Osteoblast (primary cell): ENCODE results near the gene IL1RL2. TPM values are rescaled to one million over a fixed set of nuclear protein-coding genes. Genes with fewer than 3 reads are reported as not detected.

Experiments used
- DNase-seq: peaks from one replicate; pipeline ENCODE4 v3.0.0; 2011; ENCODE audit warnings: low spot score, mixed read lengths; ENCODE audit not compliant: insufficient read length; ENCODE audit errors: missing footprints
- H2AFZ ChIP-seq: 2 replicates; pipeline ENCODE4 v1.6.0; 2011; ENCODE audit warnings: mild to moderate bottlenecking, low read length
- H3K27ac ChIP-seq: 2 replicates; pipeline ENCODE4 v1.5.1; 2011; ENCODE audit warnings: mild to moderate bottlenecking, low read depth, low read length, moderate library complexity
- H3K27me3 ChIP-seq: 2 replicates; pipeline ENCODE4 v1.6.0; 2012; ENCODE audit warnings: mild to moderate bottlenecking, control low read depth, inconsistent platforms, low read length, moderate library complexity; ENCODE audit not compliant: insufficient read depth
- H3K36me3 ChIP-seq: 2 replicates; pipeline ENCODE4 v1.5.1; 2011; ENCODE audit warnings: mild to moderate bottlenecking, low read length, control low read depth, moderate library complexity; ENCODE audit not compliant: insufficient read depth
- H3K4me1 ChIP-seq: 2 replicates; pipeline ENCODE4 v1.5.1; 2011; ENCODE audit warnings: mild to moderate bottlenecking, low read length, control low read depth, moderate library complexity; ENCODE audit not compliant: insufficient read depth
- H3K4me2 ChIP-seq: 2 replicates; pipeline ENCODE4 v1.6.0; 2011; ENCODE audit warnings: mild to moderate bottlenecking, low read length; ENCODE audit not compliant: insufficient read depth
- H3K4me3 ChIP-seq: fragments of 200-600 bp; sonication (generic); 3 replicates; pipeline ENCODE4 v1.5.1; 2012; ENCODE audit warnings: mild to moderate bottlenecking, low read length, inconsistent platforms; ENCODE audit not compliant: insufficient read depth
- H3K79me2 ChIP-seq: 2 replicates; pipeline ENCODE4 v1.6.0; 2012; ENCODE audit warnings: mild to moderate bottlenecking, low read length, control low read depth, inconsistent platforms; ENCODE audit not compliant: insufficient read depth
- H3K9me3 ChIP-seq: 2 replicates; pipeline ENCODE4 v1.5.1; 2011; ENCODE audit warnings: low read depth, low read length, control low read depth
- H4K20me1 ChIP-seq: 2 replicates; pipeline ENCODE4 v1.6.0; 2012; ENCODE audit warnings: mild to moderate bottlenecking, low read length, control low read depth; ENCODE audit not compliant: insufficient read depth
- total RNA-seq: library from RNA; depleted of rRNA; stranded (reverse); fragments of >200 nt; gene quantifications from 2 replicates; pipeline ENCODE4 v1.2.3, GENCODE V29; 2012
- TF ChIP-seq, protein P1 (sequence below): IDR thresholded peaks from 2 replicates; pipeline ENCODE4 v1.5.1; 2011; ENCODE audit warnings: mild to moderate bottlenecking, low read depth, low read length, moderate library complexity; ENCODE audit errors: extremely low read depth

The IL1RL2 gene
- total RNA-seq, 1 donor = 0.72 TPM

DNA sequence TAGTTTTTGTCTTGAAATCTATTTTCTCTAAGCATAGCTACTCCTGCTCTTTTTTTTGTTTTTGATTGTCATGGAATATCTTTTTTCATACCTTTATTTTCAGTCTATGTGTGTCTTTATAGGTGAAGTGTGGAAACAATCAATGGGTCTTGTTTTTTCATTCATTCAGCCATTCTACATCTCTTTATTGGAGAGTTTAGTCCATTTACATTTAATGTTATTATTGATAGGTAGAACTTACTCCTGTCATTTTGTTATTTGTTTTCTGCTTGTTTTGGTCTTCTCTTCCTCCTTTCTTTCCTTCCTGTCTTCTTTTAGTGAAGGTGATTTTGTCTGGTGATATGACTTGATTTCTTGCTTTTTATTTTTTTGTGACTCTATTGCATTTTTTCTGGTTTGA, 17.8 kb downstream of the IL1RL2 start:
- TF ChIP-seq, protein P1, sequence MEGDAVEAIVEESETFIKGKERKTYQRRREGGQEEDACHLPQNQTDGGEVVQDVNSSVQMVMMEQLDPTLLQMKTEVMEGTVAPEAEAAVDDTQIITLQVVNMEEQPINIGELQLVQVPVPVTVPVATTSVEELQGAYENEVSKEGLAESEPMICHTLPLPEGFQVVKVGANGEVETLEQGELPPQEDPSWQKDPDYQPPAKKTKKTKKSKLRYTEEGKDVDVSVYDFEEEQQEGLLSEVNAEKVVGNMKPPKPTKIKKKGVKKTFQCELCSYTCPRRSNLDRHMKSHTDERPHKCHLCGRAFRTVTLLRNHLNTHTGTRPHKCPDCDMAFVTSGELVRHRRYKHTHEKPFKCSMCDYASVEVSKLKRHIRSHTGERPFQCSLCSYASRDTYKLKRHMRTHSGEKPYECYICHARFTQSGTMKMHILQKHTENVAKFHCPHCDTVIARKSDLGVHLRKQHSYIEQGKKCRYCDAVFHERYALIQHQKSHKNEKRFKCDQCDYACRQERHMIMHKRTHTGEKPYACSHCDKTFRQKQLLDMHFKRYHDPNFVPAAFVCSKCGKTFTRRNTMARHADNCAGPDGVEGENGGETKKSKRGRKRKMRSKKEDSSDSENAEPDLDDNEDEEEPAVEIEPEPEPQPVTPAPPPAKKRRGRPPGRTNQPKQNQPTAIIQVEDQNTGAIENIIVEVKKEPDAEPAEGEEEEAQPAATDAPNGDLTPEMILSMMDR = no peak
- H3K4me3 ChIP-seq = no peak overlapping the region
- no peak overlapping the region for H3K4me2 ChIP-seq
- DNase-seq = no peak
- H3K27ac ChIP-seq = no peak overlapping the region
- H3K9me3 ChIP-seq = no peaks in the 10 kb centered on the region
- no peak overlapping the region for H2AFZ ChIP-seq
- H3K36me3 ChIP-seq = peaks cover 3% of the 10 kb centered on the region
- no peaks in the 10 kb centered on the region for H3K79me2 ChIP-seq
- H3K27me3 ChIP-seq = no peaks in the 10 kb centered on the region
- H3K4me1 ChIP-seq = peaks cover 8% of the 10 kb centered on the region
- no peaks in the 10 kb centered on the region for H4K20me1 ChIP-seq

DNA sequence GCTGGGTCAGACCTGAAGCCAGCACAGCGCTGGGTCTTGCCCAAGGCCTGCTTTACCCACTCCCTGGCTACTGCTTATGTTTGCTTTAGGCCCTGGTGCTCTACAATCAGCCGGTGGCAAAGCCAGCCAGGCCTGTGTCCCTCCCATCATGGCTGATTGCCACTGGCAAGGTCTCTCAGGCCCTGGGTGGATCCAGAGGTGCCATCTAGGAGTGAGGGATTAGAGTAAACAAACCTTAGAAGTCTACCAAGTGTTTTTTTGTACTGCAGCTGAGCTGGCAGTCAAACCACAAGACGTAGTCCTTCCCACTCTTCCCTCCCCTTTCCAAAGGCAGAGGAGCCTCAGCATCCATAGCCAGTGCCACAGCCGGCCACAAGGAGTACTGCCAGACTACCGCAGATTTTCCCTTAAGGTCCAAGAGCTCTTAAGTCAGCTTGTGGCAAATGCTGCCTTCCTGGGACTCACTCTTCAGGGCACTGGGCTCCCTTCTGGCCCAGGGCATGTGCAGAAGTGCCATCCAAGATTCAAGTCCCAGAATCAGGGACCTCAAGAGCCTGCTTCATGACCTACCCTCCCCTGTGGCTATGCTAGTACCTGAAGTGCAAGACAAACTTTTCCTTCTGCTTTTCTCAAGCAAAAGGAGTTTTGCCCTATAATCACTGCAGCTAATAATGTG, 20.0 kb downstream of the IL1RL2 start:
- Histone ChIP-seq H4K20me1 (no peaks in the 10 kb centered on the region), H3K4me1 (peaks cover 8% of the 10 kb centered on the region), H3K4me2 (no peak overlapping the region), H3K36me3 (no peaks in the 10 kb centered on the region), H3K9me3 (no peaks in the 10 kb centered on the region), H3K4me3 (no peak overlapping the region), H3K27ac (peak overlapping the region; percentile 28), H2AFZ (peak overlapping the region; percentile 77), H3K27me3 (no peaks in the 10 kb centered on the region), H3K79me2 (no peaks in the 10 kb centered on the region)
- TF ChIP-seq, protein P1 = peak; percentile 11
- DNase-seq = no peak

DNA sequence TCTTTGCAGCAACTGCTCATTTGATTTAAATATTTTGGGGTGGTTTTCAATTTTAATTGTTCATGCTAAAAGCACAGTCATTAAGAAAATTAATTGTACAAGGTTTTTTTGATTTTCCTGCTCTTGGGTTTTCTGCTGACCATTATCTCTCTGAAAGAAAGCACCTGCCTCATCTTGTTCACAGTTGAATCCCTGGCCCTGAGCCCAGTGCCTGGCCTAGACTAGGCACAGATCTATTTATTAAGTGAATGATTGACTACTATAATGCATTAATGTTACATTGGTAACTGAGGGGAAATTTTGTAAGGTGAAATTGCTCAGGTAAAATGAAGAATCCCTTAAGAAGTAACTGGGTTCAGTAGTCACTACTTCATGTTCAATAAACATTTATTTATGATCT, 22.0 kb downstream of the IL1RL2 start:
- Histone ChIP-seq H4K20me1 (no peaks in the 10 kb centered on the region), H3K4me2 (no peak overlapping the region), H3K27ac (no peak overlapping the region), H3K27me3 (no peaks in the 10 kb centered on the region), H3K36me3 (no peaks in the 10 kb centered on the region), H3K4me1 (peaks cover 8% of the 10 kb centered on the region), H3K79me2 (no peaks in the 10 kb centered on the region), H3K9me3 (no peaks in the 10 kb centered on the region), H2AFZ (no peak overlapping the region), H3K4me3 (no peak overlapping the region)
- no peak for DNase-seq
- TF ChIP-seq, protein P1 = no peak

DNA sequence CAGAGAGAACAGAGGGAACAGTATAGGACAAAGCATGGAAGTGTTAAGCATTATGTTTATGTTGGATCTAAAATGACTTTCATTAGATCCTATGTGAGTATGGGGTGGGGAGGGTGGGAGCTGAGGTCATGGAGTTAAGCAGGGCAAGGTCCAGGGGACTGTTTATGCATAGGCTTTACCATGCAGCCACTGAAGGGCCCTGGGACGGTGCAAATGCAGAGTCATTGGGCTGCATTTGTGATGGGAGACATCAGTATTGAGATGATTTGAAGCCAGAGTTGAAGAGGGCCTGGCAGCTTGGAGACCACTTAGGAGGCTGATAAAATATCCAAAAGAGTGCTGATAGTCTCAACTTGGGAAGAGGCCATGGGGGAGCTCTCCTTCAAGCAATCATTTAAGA, 22.7 kb downstream of the IL1RL2 start:
- no peak overlapping the region for H3K4me3 ChIP-seq
- peaks cover 8% of the 10 kb centered on the region for H3K4me1 ChIP-seq
- H3K36me3 ChIP-seq = no peaks in the 10 kb centered on the region
- no peaks in the 10 kb centered on the region for H3K79me2 ChIP-seq
- H2AFZ ChIP-seq = no peak overlapping the region
- no peaks in the 10 kb centered on the region for H3K9me3 ChIP-seq
- H3K27me3 ChIP-seq = no peaks in the 10 kb centered on the region
- no peaks in the 10 kb centered on the region for H4K20me1 ChIP-seq
- no peak for DNase-seq
- H3K27ac ChIP-seq = no peak overlapping the region
- no peak overlapping the region for H3K4me2 ChIP-seq
- TF ChIP-seq, protein P1 = no peak
